Upper lobe of left lung (tissue), 6 donors: Measurements from ENCODE around the gene NDRG4. TPM values are rescaled to one million over a fixed set of nuclear protein-coding genes. Genes with fewer than 3 reads are reported as not detected.

Source experiments
- ATAC-seq, 2 donors: fragments of 200-7000 bp; cut with Tn5 transposase; one replicate each; pipeline ENCODE4 v1.9.1; 2022; ENCODE audit warnings: mild to moderate bottlenecking in 2 of 2, moderate library complexity in 2 of 2; ENCODE audit not compliant: low FRiP score in 2 of 2
- DNase-seq, 2 donors: peaks; one replicate each; pipeline ENCODE4 v3.0.0-alpha.2; 2019 to 2020
- H3K27ac ChIP-seq, 4 donors: fragments of 200-600 bp; sonication (generic); one replicate each; pipeline ENCODE4 v1.5.1; 2016 to 2019
- H3K27me3 ChIP-seq, 4 donors: fragments of 200-600 bp; sonication (generic); one replicate each; pipeline ENCODE4 v1.5.1; 2017 to 2019
- H3K36me3 ChIP-seq, 4 donors: fragments of 200-600 bp; sonication (generic); one replicate each; pipeline ENCODE4 v1.5.1; 2016 to 2019
- H3K4me1 ChIP-seq, 4 donors: fragments of 200-600 bp; sonication (generic); one replicate each; pipeline ENCODE4 v1.5.1; 2018 to 2019
- H3K4me3 ChIP-seq, 4 donors: fragments of 200-600 bp; sonication (generic); one replicate each; pipeline ENCODE4 v1.5.1; 2017 to 2019; ENCODE audit warnings: mild to moderate bottlenecking in 2 of 4, moderate library complexity in 1 of 4
- H3K9me3 ChIP-seq, 4 donors: fragments of 200-600 bp; sonication (generic); one replicate each; pipeline ENCODE4 v1.5.1; 2018 to 2019
- CTCF ChIP-seq, 6 experiments: fragments of 450-650 bp in 4 of 6; fragments of 200-600 bp in 2 of 6; sonication (generic) in 2 of 6; IDR thresholded peaks; one replicate each; pipeline ENCODE4 v1.5.1; 2016 to 2019; ENCODE audit warnings: antibody characterized with exemption in 6 of 6
- EP300 ChIP-seq, 4 donors: sonication (generic); formaldehyde crosslinking; IDR thresholded peaks; one replicate each; pipeline ENCODE4 v1.5.1; 2017; ENCODE audit warnings: antibody characterized with exemption in 4 of 4, control low read depth in 2 of 4
- POLR2A ChIP-seq, 4 donors: fragments of 450-650 bp; IDR thresholded peaks; one replicate each; pipeline ENCODE4 v1.5.1; 2016 to 2017; ENCODE audit warnings: antibody characterized with exemption in 4 of 4, mild to moderate bottlenecking in 2 of 4
- POLR2AphosphoS5 ChIP-seq, 2 donors: sonication (generic); formaldehyde crosslinking; IDR thresholded peaks; one replicate each; pipeline ENCODE4 v1.5.1; 2017; ENCODE audit warnings: antibody characterized with exemption in 2 of 2
- WGBS, 2 donors: methylation state at CpG; one replicate each; pipeline ENCODE4 v1.1.5; 2017 to 2018; 5-methylcytosine and 5-hydroxymethylcytosine counted together
- total RNA-seq, 6 donors: library from RNA; depleted of rRNA in 4 of 6; stranded (reverse); fragments of >200 nt in 4 of 6; gene quantifications; one replicate each; pipeline versions ENCODE4 v1.1.0 to v1.2.1, GENCODE V29; 2016 to 2021
- donor health status: DM: no; HTN: no; CAD: no; lungs with moderate emphysema.
- donor health status: DM: no; HTN: yes; CAD: no; lungs with severe emphysema.

The NDRG4 gene
- total RNA-seq, 6 donors from 2014 or later: 25.1 to 81.0 (median 30.5) TPM

- no peaks in the 10 kb centered on the region for H3K9me3 ChIP-seq
- no peaks in the 10 kb centered on the region for H3K36me3 ChIP-seq
- 32 to 53% methylated on average over 8 to 10 of the region's 10 CpGs for WGBS, 2 donors
- H3K27ac ChIP-seq: peak overlapping the region; percentile 36 to 84 (median 74)
- DNase-seq: no peak
- no peak overlapping the region for H3K4me3 ChIP-seq
- TF ChIP-seq CTCF (IDR thresholded peaks at IDR 0.05) (no peak), EP300 (IDR thresholded peaks at IDR 0.05) (no peak), POLR2A (IDR thresholded peaks at IDR 0.05) (no peak), POLR2AphosphoS5 (IDR thresholded peaks at IDR 0.05) (no peak)
- no peak for ATAC-seq
- H3K4me1 ChIP-seq: peaks cover 10 to 27% (median 22%) of the 10 kb centered on the region in 4 donors
- H3K27me3 ChIP-seq: peaks cover 0 to 4% (median 1%) of the 10 kb centered on the region in 4 donors
These were observed 28.6 kb upstream of the NDRG4 start for GRCh38 chr16:58471209-58471975.

- Histone ChIP-seq H3K9me3 (no peaks in the 10 kb centered on the region), H3K27ac (peak overlapping the region; percentile 36 to 84 (median 74)), H3K36me3 (no peaks in the 10 kb centered on the region), H3K4me1 (peaks cover 12 to 31% (median 24%) of the 10 kb centered on the region in 4 donors), H3K4me3 (no peak overlapping the region), H3K27me3 (peaks cover 0 to 2% (median 0%) of the 10 kb centered on the region in 4 donors)
- WGBS, 2 donors: 87% methylated on average over 9 of the region's 9 CpGs; no CpG with 5 or more reads in 1 of the 2 donors
- no peak for TF ChIP-seq POLR2AphosphoS5 (IDR thresholded peaks at IDR 0.05)
- TF ChIP-seq CTCF (IDR thresholded peaks at IDR 0.05): no peak
- no peak for TF ChIP-seq POLR2A (IDR thresholded peaks at IDR 0.05)
- TF ChIP-seq EP300 (IDR thresholded peaks at IDR 0.05): no peak
- peak in 1 of 2 donors; percentile 15 for ATAC-seq
- no peak for DNase-seq
These were observed 27.7 kb upstream of the NDRG4 start for GRCh38 chr16:58472266-58472665.

DNA sequence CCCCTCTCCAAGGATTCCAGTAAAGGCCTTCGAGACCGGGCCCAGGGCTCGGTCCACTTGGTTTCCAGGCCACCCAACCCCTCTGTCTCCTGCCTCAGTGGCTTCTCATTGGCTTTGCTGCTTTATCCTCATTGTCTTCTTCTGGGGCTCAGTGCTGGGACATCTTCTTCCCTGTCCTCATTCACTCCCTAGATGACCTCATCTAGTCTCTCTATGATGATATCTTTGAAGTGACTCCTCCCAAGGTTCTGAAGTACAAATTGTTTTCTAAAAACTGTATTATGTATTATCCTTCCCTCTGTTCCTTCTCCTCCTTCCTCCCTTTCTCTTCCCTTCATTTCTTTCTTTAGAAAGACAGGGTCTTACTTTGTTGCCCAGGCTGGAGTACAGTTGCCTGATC, 27.1 kb upstream of the NDRG4 start:
- Histone ChIP-seq H3K27ac (peak overlapping the region; percentile 36 to 84 (median 74)), H3K4me1 (peaks cover 12 to 31% (median 24%) of the 10 kb centered on the region in 4 donors), H3K9me3 (no peaks in the 10 kb centered on the region), H3K27me3 (peaks cover 0 to 2% (median 0%) of the 10 kb centered on the region in 4 donors), H3K4me3 (no peak overlapping the region), H3K36me3 (no peaks in the 10 kb centered on the region)
- TF ChIP-seq POLR2AphosphoS5 (IDR thresholded peaks at IDR 0.05) (no peak), CTCF (IDR thresholded peaks at IDR 0.05) (no peak), POLR2A (IDR thresholded peaks at IDR 0.05) (no peak), EP300 (IDR thresholded peaks at IDR 0.05) (peak in 1 of 4 donors; percentile 56)
- WGBS, 2 donors: 89 to 92% methylated on average over 3 of the region's 3 CpGs
- DNase-seq (no peak), ATAC-seq (no peak)

GRCh38 chr16:58474296-58474695, 25.6 kb upstream of the NDRG4 start:
- Histone ChIP-seq H3K9me3 (no peaks in the 10 kb centered on the region), H3K27me3 (peaks cover 0 to 2% (median 0%) of the 10 kb centered on the region in 4 donors), H3K27ac (peak overlapping the region; percentile 63 to 84 (median 74)), H3K36me3 (no peaks in the 10 kb centered on the region), H3K4me1 (peaks cover 12 to 31% (median 24%) of the 10 kb centered on the region in 4 donors), H3K4me3 (no peak overlapping the region)
- DNase-seq (no peak), ATAC-seq (no peak)
- WGBS, 2 donors: 53 to 60% methylated on average over 10 of the region's 10 CpGs
- no peak for TF ChIP-seq POLR2AphosphoS5 (IDR thresholded peaks at IDR 0.05)
- no peak for TF ChIP-seq EP300 (IDR thresholded peaks at IDR 0.05)
- no peak for TF ChIP-seq CTCF (IDR thresholded peaks at IDR 0.05)
